Body of pancreas (tissue), 4 donors: ENCODE measurements around the gene PLEKHB1.

ENCODE experiments used
- CTCF ChIP-seq, 7 experiments: fragments of 450-650 bp in 4 of 7; fragments of 200-600 bp in 3 of 7; sonication (generic) in 3 of 7; IDR thresholded peaks; one replicate each; pipeline ENCODE4 v1.5.1; 2016 to 2019; ENCODE audit warnings: antibody characterized with exemption in 7 of 7
- POLR2A ChIP-seq, 3 donors: fragments of 450-650 bp; IDR thresholded peaks; one replicate each; pipeline ENCODE4 v1.6.1; 2016; ENCODE audit warnings: antibody characterized with exemption in 3 of 3, mild to moderate bottlenecking in 2 of 3

DNA sequence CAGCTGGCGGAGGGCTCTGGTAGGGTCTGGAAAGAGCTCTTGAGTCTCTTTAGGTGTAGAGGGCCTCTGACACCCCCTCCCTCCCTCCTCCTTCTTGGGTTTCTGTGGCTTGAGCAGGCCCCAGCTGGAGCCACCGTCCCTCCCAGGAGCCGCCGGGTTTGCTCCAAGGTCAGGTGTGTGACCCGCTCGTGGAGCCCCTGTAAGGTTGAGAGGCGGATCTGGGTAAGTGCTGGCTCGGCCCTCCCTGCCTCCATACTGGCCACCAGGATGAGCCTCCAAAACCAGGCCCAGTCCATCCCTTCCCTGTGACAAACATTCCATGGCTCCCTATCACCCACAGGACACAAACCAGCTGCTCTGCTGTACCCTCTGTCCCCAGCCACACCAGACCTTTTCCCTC is 9.3 kb downstream of the PLEKHB1 start:
- TF ChIP-seq CTCF (IDR thresholded peaks at IDR 0.05) = no peak
- TF ChIP-seq POLR2A (IDR thresholded peaks at IDR 0.05) = no peak
